ENCODE data around the gene PUM1.

Gene PUM1

DNA sequence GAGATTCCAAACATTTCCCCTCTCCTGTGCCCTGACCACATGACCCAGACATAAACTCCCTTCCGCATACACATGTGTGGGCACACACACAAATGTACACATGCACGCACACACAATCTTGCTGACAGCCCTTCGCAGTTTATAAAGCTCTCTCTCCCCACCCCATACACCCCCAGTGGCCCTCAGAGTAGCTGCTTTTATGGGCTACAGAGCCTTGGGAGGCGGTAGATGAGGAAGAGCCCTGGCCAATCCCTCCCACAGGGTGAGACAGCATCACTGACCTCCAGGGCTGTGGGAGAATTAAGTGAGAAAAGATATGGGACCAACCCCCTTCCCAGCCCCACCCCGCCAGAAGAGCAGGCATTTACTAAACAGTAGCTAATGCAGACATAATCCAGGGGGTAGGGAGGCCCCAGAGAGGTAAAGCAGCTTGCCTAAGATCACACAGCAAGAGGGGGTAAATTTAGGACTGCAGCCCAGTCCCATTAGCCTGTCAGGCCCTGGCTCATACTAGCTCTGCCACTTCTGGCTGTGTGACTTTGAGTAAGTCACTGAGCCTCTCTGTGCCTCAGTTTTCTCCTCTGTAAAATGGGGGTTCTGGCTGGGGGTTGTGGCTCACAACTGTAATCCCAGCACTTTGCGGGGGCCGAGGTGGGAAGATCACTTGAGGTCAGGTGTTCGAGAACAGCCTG lies 162.0 kb downstream of the PUM1 start:
- DNase-seq = no peak

DNA sequence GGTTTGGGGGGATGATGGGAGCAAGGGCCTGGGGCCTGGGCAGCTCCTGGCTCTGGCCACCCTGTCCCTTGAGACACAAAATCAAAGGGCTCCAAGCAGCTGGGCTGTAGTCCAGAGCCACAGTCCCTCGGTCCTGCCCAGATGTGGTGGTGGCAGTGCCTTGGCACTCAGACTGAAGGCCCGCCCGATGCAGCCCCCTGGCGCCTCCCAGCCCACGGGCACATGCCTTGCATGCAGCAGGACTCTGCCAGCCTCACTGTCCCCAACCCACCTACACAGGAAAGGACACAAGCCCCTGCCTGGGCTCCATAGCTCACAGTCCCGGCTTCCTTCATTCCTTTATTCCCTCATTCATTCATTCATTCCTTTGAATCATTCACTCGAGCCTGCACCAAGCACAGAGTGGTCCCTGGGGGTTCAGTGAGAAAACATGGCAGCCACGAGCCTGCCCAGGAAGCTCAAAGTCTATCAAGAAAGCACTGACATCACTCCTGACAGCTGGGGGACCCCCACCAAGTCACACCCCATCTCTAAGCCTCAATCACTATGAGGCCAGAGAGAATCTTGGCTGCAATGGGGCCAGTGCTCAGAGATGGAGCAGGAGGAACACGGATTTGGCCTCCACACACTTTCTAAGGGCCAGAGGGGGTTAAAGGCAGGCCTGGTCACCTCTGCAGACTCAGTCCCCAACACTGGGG lies 162.8 kb downstream of the PUM1 start:
- no peak for DNase-seq

DNA sequence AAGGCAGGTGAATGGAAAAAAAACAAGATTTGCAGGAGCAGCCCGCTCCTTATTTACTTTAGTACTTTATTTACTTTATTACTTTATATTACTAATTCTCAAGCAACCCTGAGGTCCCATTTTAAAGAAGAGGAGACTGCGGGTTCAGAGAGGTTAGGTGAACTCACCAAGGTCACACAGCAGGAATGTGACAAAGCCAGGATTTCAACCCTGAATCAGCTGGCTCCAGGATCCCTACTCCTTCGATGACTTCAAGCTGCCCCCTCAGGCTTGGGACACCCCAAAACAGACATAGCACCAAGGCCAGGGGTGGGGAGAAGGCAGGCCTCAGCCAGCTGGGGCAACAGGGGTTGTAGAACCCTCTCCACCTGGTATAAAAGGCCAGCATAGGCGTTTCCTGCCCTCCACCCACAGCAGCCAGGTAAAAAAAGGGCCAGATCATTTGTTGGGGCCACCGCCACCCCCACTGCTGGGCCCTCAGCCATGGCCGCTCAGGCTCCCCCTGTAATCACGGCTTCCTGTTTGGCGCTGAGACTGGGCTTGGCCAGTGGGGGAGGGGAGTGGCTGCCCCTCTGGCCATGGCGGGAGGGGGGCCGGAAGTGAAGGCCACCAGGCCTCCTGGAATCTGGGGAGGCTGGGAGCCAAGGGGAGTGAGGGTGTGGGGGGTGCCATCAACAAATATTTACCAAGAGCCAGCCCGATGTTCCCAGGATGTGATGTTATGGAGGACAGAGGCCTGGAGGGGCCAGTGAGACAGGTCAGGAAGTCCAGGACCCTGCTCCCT lies 163.5 kb downstream of the PUM1 start:
- DNase-seq = no peak

DNA sequence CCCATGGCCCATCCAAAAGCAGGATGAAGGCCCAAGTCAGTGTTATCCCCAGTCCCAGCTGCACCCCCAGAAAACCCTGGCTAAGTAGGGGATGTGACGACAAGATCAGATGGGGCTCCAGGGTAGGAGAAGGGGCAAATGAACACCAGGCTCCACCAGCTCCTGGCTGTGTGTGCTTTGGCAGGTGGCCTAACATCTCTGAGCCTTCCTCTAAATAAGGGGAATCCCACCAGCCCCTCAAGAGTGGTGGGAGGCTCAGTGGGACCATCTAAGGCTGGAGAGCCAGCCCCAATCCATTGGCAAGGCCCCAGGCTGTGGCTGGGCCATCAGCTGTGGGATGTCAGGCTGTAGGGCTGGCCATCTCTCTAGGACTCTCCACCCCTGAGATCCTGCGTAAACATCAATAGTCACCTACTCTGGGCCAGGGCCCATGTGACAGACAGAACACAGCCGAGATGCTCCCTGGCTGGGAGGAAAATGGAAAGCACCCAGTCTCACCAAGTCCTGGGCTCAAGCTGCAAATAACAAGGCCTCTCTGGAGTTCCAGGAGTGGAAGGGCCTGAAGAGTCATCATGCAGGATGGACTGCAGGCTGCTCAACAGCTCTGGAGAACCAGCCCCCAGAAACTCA lies 164.5 kb downstream of the PUM1 start:
- DNase-seq = no peak

DNA sequence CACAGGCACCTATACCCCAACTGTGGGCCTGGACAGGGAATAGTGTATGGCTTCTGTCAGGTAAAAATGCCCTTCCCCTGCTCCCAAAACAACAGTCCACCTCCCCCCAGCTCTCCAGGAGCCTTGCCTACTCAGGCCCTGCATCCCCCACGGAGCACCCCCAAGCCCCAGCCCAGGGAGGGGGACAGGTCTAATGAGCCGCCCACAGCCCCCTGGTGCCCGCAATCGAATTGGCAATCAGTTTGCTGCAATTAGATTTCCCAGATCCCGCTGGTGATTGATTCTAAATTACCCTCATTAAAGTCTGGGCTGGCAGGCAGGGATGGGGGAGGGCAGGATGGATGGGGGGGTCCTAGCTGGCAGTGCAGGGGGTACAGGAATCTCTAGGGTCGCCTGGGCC lies 165.0 kb downstream of the PUM1 start:
- DNase-seq = no peak

DNA sequence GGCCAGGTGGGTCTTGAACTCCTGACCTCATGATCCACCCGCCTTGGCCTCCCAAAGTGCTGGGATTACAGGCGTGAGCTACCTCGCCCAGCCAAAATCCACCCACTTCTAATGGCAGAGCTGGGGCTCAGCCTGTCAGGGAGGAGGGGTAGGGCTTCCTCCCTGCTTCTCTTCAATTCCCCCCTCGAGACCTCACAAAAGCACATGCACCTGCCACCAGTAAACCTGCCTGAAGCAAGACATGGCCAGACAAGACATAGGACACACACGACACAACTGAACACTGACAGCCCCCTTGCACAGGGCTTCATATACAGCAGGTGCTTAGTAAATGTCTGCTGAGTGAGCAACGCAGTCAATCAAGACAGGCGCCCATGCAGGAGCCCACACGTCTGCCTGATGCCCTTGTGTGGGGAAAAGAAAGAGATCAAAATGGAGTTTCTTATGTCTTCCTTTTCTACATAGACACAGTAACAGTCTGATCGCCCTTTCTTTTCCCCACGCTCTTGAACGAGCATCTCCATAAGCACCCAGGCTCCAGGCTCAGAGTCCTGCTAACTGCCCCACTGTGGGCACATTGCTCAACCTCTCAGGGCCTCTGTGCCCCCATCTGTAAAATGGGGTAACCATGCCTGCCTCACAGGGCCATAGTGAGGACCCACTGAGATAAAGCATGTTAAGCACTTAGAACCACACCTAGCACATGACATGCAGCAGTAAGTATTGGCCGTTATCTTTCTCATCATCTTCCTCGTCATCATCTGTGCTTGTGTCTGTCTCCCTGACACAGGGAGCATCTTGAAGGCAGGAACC lies 165.7 kb downstream of the PUM1 start:
- no peak for DNase-seq

DNA sequence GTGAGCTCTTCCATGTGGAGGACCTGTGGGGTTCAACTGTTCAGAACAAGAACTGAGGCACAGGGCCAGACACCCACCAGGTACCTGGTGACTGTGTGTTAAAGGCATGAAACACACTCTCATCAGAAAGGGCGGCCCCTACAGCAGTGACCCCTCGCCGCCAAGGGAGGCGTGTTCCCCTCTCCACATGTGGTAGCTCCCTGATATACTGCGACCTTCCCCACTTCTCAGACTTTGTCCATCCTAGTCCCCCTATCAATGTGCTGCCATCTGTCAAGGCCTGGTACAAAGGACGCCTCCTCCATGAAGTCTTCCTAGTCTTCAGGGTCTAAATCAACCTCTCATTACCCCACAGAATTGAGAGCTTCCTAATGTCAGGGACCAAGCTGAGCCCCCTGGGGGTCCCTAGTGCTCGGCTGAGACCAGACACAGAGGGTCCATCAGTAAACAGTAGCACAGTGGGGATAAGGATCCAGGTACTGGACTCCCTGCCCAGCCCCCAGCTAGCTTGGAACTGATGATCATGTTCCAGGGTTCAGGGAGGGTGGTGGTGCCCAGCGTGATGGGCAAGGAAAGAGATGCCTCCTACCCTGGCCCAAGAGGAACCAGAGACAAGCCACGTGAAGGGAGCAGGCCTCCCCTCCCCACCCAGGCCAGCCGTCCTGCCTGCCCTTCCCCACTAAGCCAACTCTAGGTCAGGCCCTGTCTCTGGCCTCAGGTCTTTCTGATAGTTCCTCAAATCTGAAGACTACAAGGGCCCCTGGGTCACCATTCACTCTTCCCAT lies 167.3 kb downstream of the PUM1 start:
- no peak for DNase-seq

DNA sequence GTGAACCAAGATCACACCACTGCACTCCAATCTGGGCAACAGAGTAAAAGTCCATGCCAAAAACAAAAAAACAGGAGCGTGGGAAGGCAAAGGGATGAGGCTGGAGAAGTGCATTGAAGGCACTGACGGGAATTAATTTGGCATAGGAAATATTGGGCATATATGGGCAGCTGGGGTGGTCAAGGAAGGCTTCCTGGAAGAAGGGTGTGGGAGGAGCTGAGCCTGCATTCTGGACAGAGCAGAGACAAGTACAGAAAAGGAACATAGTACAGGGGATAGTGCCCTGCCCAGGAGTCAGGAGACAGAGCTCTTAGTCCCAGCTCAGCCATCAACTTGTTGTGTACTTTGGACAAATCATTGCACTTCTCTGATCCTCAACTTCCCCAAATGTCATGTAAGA lies 168.6 kb downstream of the PUM1 start:
- DNase-seq = no peak

DNA sequence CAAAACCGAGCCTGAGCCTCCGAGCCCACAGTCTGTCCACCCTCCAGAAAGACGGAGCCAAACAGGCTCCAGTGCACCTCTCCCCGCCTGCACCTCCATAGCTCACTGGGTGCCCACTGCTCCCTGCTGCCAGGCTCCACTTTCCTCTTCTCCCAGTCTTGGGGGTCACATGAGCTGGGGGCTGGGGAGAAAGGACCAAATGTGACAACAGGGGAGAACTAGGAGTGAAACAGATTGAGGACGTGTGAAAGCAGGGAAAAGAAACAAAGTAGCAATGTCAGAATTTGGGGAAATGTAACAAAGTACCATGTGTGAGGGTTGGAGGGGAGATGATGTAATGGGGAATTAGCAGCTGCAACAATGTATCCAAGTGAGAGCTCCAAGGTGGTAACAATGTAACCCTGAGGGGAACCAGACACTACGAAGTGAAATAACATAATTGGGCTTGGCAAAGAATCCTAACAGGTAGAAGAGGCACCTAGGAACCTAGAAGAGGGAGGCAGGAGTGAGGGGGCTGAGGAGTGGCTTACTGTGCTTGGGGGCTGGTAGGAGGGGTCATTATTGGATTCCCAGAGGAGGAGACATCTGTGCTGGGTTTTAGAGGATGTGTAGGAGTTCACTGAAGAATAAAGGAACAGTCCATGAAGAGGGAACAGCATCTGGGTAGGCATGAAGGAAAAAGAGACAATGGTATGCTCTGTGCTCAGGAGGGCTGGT lies 169.4 kb downstream of the PUM1 start:
- DNase-seq = no peak

DNA sequence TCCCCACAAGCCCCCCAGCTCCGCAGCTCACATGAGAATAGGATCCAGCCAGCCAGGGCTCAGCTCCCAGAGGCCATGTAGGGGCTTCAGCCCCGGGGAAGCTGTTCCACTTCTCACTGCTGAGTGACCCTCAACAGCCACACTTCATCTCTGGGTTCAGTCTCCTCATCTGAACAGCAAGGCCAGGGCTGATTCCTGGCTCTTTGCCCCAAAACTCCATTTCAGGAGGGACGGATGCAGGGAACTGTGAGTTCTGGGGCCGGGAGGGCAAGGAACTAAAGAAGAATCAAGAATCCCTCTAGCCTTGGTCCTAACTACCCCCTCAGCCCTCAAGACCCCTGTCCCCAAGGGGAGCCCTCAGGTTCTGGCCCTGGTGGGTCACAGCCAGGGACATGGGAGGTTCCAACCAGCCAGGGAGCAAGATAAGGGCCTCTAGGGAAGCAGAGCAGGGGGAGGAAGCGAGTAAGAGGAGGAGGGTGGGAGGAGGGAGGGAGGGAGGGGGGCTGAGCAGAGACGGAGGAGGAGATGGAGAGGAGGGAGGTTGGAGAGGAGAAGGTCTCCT lies 170.1 kb downstream of the PUM1 start:
- no peak for DNase-seq

DNA sequence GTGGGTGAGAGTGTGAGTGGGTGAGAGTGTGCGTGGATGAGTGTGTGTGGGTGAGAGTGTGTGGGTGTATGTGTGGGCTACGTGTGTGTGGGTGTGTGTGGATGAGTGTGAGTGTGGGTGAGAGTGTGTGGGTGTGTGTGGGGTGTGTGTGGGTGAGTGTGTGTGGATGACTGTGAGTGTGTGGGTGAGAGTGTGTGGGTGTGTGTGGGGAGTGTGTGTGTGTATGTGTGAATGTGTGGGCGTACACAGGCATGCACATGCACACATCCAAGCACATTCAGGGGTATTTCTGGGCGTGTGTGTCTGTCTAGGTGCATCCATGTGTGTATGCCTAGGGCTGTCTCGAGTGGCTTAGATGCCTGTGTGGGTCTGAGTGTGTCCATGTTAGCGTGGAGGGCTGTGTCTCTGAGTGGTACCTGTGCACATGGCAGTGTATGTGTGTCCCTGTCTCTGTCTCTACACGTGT lies 171.0 kb downstream of the PUM1 start:
- no peak for DNase-seq

DNA sequence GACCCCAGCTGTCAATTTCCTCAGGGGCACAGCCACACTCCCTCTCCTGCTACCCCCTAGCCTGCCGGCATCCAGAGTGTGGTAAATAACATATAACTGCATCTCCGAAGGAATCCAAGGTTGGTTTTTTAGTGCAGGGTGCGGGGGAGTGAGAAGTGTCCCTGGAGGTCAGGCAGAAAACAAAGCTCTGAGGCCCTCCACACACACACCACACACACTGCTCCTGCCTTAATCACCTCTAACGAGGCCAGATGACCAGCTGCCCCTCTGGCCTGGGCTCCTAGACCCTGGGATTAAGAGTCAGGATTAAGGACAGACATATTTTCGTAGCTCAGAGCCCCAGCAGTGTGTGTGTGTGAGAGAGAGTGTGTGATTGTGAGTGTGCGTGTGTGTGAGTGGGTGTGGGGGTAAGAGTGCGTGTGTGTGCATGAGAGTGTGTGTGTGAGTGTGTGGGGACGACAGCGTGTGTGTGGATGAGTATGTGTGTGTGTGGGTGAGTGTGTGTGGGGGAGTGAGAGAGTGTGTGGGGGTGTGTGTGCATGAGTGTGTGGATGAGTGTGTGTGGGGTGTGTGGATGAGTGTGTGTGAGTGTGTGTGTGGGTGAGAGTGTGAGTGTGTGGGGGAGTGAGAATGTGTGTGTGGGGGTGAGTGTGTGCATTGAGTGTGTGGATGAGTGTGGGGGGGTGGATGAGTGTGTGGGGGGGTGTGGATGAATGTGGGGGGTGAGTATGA lies 171.6 kb downstream of the PUM1 start:
- DNase-seq = no peak

DNA sequence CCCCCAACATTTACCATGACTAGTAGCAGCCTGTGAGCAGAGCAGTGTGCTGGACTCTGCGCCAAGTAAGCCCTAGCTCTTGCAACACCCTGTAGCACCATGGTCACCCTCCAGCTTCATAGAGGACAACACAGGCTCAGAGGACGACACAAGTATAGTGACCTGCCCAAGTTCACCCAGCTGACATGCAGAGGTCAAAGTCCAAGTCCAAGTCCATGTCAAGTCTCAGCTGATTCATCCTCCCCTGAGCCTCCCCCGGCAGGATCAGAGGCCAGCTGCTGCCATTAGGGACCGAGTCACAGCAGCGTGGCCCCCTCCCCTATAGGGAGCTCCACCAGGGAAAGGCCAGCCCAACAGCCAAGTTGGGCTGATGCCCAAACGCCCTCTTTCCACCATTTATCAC lies 172.8 kb downstream of the PUM1 start:
- no peak for DNase-seq

DNA sequence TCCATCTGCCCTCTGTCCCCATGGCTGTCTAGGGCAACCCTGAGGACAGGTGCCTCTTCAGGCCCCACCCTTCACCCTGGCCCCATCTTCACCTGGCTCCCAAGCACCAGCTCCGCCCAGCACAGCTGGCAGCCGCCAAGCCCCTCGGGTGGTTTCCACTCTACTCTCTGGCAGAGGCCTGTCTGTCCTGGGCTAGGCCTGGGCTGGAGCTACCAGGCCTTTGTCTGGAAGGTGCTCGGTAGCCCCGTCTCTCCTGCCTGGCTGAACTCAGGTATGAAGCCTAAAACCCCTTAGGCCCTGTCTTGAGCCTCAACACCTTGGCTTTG lies 174.3 kb downstream of the PUM1 start:
- no peak for DNase-seq

DNA sequence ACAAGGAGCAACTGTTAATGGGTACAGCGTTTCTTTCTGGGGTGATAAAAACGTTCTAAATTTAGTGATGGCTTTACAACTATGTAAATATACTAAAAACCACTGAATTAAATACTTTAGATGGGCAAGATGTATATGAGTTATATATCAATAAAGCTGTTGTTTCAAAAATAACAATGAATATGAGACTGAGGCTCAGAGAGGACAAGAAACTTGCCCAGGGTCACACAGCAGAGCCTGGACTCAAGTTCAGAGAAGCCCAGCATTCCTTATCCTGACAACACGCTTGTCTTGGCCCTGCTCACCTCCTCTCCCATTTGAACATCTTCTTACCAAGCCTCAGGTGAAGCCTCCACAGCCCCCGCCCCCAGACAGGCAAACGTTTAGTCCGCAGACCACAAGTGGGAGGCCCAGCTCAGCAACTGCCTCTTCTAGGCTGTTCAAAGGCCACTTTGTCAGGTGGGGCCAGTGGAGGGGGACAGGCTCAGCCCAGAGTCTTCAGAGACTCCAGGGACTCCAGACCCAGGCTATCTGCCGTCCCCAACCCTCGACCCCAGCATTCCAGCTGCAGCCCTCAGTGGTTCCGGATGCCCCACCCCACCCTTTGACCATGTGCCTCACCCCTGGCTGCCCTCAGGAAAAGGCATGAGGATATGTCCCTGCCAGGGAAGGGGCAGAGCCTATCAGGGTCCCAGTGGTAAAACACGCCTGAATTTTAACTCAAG lies 174.9 kb downstream of the PUM1 start:
- no peak for DNase-seq

DNA sequence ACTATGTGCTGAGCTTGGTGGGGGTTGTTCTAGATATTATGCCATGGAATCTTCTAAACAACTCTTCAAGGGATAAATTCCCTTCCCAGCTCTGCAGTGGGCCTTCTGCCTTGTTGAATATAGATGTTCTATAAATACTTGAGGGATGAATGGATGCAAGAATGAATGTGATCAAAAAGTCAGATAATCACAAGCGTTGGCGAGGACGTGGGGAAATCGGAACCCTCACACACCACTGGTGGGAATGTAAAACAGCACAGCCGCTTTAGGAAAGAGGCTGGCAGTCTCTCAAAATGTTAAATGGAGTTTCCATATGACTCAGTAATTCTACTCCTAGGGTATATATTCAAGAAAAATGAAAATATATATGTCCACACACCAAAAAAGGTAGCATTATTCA lies 176.0 kb downstream of the PUM1 start:
- DNase-seq = no peak

DNA sequence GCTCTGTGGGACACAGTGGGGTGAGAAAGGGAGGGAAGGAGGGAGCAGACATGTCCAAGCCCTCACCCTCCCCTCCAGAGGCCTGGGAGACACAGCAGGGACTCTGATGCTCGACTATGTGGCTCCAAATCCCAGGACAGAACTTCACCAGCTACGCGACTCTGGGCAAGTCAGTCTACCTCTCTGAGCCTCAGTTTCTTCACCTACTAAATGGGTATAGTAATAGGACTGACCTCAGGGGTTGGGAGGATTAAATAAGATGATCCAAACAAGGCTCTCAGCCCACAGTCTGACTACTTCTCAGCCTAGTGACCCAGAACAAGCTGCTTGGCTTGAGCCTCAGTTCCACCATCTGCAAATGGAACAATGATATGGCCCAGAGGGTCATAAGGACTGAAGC lies 176.5 kb downstream of the PUM1 start:
- DNase-seq = no peak

DNA sequence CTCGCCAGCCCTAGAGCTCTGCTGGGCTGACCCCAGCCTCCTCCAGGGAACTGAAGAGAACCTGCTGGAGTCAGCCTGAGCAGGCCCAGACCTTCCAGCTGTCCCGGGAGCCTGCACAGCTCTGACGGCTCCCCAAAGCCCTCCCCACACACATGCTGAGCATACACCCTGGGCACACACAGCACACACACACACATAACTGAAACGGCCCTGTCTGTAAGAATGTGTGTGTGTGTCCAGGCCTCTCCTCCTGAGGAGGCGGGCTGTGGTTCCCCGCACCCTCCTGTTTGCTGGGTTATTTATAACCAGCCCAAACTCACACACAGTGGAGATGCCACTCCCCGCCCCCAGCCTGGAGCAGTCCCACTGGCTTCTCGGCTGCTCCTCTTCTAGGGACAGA lies 177.1 kb downstream of the PUM1 start:
- DNase-seq = no peak
